ENCODE data around the gene TPCN1. TPM values are rescaled to one million over a fixed set of nuclear protein-coding genes. Genes with fewer than 3 reads are reported as not detected.

The TPCN1 gene
- total RNA-seq, 2 donors from 2014 or later: 18.9 to 30.8 TPM

GRCh38 chr12:113284751-113285150, 63.5 kb downstream of the TPCN1 start:
- Mint-ChIP-seq H3K9me3 (no peaks in the 10 kb centered on the region), H3K27ac (no peak overlapping the region), H3K36me3 (ENCODE audit: low read depth) (peaks cover 2% of the 10 kb centered on the region), H3K4me1 (no peaks in the 10 kb centered on the region), H3K4me3 (no peak overlapping the region), H3K27me3 (ENCODE audit: insufficient read depth) (no peaks in the 10 kb centered on the region)
- Histone ChIP-seq H3K9me3 (ENCODE audit: control insufficient read depth, low read length) (no peaks in the 10 kb centered on the region), H3K4me1 (ENCODE audit: control insufficient read depth, insufficient read depth, low read length) (no peaks in the 10 kb centered on the region), H3K27me3 (ENCODE audit: control insufficient read depth, insufficient read depth, low read length, poor library complexity, severe bottlenecking) (no peaks in the 10 kb centered on the region), H3K36me3 (ENCODE audit: control insufficient read depth, insufficient read depth, low read length) (no peaks in the 10 kb centered on the region), H3K4me3 (ENCODE audit: low read length) (no peak overlapping the region), H3K27ac (ENCODE audit: low read depth, low read length) (no peak overlapping the region), H3K9ac (ENCODE audit: extremely low read depth, low read length, poor library complexity, severe bottlenecking) (no peak overlapping the region)
- no peak for DNase-seq
- no peak for TF ChIP-seq CTCF (conservative IDR thresholded peaks at IDR 0.05)
- 93 to 95% methylated on average over 13 of the region's 13 CpGs for WGBS, 2 experiments (ENCODE audit: insufficient coverage in 1 of 2, insufficient read length in 1 of 2)

DNA sequence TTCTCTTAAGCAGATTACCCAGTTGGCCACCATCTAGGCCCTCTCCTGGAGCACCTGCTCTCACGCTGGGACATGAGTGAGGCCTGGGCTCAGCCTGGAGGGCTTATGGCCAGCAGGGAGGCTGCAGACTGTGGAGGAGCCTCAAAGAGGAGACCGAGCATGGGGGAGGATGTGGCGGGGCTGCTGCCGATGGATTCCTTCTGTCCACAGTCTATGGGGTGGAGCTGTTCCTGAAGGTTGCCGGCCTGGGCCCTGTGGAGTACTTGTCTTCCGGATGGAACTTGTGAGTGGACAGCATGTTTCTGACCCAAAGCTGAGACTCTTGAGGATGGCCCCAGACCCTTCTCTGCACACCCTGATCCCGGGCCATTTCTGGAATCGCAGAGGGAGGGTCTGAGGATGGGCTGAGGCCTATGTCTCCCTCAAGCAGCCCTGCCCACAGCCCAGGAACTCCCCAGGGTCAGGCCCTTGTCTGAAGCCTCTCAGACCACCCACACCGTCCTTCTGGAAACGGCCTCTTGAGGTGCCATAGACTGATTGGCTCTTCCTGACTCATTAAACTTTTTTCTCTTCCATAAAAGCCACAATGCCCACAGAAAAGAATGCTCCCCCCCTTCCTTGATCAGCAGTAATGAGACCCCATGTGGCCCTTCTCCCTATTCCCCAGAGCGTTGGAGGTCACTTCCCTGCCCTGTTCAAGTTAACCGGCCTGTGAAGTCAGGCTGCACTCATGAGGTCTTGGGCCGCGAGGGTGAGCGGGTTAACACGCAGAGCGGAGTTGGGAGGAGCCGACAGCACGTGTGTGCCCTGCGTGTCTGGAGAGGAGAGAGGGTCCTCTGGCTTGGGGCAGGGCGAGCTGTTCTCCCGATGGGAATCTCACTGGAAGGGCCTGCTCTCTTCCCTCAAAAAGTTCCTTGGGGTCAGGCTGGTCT, 64.7 kb downstream of the TPCN1 start:
- no peak for TF ChIP-seq CTCF (conservative IDR thresholded peaks at IDR 0.05)
- Mint-ChIP-seq H3K9me3 (no peaks in the 10 kb centered on the region), H3K27me3 (ENCODE audit: insufficient read depth) (no peaks in the 10 kb centered on the region), H3K4me1 (no peaks in the 10 kb centered on the region), H3K36me3 (ENCODE audit: low read depth) (peaks cover 2% of the 10 kb centered on the region), H3K27ac (no peak overlapping the region), H3K4me3 (no peak overlapping the region)
- H3K4me3 ChIP-seq (ENCODE audit: low read length): no peak overlapping the region
- no peaks in the 10 kb centered on the region for H3K9me3 ChIP-seq (ENCODE audit: control insufficient read depth, low read length)
- DNase-seq: no peak
- whole genome bisulfite sequencing, 2 experiments (ENCODE audit: insufficient coverage in 1 of 2, insufficient read length in 1 of 2): 88 to 96% methylated on average over 9 to 22 of the region's 22 CpGs
- no peak overlapping the region for H3K9ac ChIP-seq (ENCODE audit: extremely low read depth, low read length, poor library complexity, severe bottlenecking)
- H3K36me3 ChIP-seq (ENCODE audit: control insufficient read depth, insufficient read depth, low read length): no peaks in the 10 kb centered on the region
- no peaks in the 10 kb centered on the region for H3K27me3 ChIP-seq (ENCODE audit: control insufficient read depth, insufficient read depth, low read length, poor library complexity, severe bottlenecking)
- no peak overlapping the region for H3K27ac ChIP-seq (ENCODE audit: low read depth, low read length)
- no peaks in the 10 kb centered on the region for H3K4me1 ChIP-seq (ENCODE audit: control insufficient read depth, insufficient read depth, low read length)

GRCh38 chr12:113286712-113287111, 65.4 kb downstream of the TPCN1 start:
- Histone ChIP-seq H3K27me3 (ENCODE audit: control insufficient read depth, insufficient read depth, low read length, poor library complexity, severe bottlenecking) (no peaks in the 10 kb centered on the region), H3K9ac (ENCODE audit: extremely low read depth, low read length, poor library complexity, severe bottlenecking) (no peak overlapping the region), H3K27ac (ENCODE audit: low read depth, low read length) (no peak overlapping the region), H3K36me3 (ENCODE audit: control insufficient read depth, insufficient read depth, low read length) (no peaks in the 10 kb centered on the region), H3K4me3 (ENCODE audit: low read length) (no peak overlapping the region), H3K9me3 (ENCODE audit: control insufficient read depth, low read length) (no peaks in the 10 kb centered on the region), H3K4me1 (ENCODE audit: control insufficient read depth, insufficient read depth, low read length) (no peaks in the 10 kb centered on the region)
- no peaks in the 10 kb centered on the region for H3K27me3 Mint-ChIP-seq (ENCODE audit: insufficient read depth)
- H3K9me3 Mint-ChIP-seq: no peaks in the 10 kb centered on the region
- H3K4me3 Mint-ChIP-seq: no peak overlapping the region
- DNase-seq: no peak
- H3K4me1 Mint-ChIP-seq: no peaks in the 10 kb centered on the region
- TF ChIP-seq CTCF (conservative IDR thresholded peaks at IDR 0.05): no peak
- peaks cover 2% of the 10 kb centered on the region for H3K36me3 Mint-ChIP-seq (ENCODE audit: low read depth)
- WGBS, 2 experiments (ENCODE audit: insufficient coverage in 1 of 2, insufficient read length in 1 of 2): 65 to 93% methylated on average over 4 to 11 of the region's 11 CpGs
- no peak overlapping the region for H3K27ac Mint-ChIP-seq

Measured in endodermal cell (in vitro differentiated cells).